Stimulated activated CD4-positive, alpha-beta T cell treated with anti-CD3 and anti-CD28 coated beads, Interleukin-1b, Interleukin-23, amount 100 ng/mL, for 24 hours (primary cell): ENCODE data around the gene GPR61.

Source experiments
- DNase-seq, 4 experiments: peaks; one replicate each; pipeline ENCODE4 v3.0.0-alpha.2; 2020; ENCODE audit warnings: low read depth in 4 of 4, low spot score in 1 of 4

The GPR61 gene

DNA sequence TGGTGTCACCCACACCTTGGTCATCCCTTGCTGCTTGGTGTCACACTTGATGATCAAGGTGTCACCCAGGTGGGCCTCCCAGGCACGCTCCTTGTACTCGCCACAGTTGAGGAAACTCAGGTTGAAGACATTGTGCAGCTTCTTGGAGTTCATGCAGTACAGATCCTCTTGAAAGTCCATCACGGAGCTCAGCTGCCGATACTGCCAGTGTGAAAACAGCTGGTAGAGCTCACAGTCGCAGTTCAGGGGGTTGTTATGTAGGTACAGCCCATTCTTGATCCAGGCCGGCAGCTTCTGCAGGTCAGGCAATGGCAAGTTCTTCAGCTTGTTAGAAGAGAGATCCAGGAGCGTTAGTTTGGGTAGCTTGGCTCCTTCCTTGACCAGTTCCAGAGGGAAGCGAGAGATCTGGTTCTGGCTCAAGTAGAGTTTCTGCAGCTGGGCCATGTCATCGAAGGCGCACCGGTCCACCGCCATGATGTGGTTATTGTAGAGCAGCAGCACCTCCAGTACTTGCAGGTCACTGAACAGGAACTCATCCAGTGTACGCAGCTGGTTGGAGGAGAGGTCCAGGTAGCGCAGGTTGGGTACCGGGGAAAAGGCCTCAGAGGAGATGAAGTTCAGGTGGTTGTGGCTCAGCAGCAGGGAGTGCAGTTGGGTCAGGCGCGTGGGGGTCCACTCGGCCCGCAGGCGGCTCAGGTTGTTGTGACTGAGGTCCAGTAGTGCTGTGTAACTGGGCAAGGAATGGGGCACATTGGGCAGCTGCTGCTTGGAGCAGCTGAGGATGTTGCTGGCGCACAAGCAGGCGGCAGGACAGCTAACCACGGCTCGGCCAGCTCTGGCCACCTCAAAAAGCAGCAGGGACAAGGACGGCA is 31.4 kb upstream of the GPR61 start:
- DNase-seq = no peak

DNA sequence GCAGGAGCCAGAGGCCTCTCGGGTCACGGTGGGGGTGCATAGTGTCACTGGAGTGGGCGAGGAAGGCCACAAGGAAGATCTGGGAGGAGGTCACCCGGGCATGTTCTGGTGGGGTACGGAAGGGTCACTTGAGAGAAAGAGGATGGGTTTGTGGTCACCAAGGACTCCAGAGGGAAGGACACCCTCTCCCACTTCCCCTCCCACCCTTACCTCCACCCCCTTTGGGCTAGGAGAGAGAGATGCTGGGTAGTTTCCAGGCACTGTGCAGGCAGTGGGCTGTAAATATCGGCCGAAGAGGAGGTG is 30.8 kb upstream of the GPR61 start:
- DNase-seq = no peak

DNA sequence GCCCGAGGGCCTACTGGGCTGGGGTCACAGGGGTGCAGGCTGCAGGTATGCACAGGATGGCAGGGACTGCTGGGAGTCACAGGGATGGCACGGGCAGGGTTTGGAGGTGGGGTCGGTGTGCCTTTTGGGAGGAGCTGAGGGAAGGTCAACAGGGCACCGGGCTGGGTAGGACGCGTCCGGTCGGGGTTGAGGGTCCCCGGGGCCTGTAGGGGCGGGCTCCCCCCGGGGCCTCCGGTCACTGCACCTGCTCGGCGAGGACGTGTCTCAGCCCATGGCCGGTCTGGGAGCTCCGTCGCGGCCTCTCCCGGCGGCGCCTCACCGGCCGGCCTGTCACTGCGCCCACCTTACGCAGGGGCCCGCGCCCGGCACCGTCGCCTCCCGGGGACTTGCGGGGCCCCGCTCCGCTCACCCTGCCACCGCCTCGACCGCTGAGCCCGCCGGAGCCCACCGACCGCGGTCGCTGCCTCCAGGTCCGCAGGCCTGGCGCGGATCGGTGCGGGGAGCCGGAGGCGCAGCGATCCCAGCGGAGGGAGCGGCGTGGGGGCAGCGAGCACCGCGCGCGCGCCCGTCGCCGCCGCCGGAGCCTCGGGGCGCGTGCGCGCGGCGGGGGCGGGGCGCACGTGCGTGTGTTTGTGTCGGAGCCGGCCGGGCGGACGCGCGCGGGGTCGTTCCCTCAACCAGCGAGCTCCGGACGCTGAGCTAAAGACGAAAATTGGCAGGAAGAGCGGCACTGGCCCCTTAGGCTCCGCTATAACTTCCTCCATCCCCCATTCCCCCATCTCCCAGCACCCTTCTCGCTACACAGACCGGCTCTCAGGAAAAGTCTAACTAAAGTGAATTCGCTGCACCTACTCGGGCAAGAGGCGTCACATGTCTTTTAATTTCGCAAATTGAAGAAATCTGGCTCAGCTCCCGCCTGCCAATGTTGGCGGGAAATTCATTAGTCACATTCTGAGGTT is 30.2 kb upstream of the GPR61 start, which contains the start of gene AMIGO1:
Gene AMIGO1 (minus strand): TSS at position 552 of the 959 bp plus-strand sequence. CDS start 815 bp downstream, outside the sequence.
- DNase-seq = peak in 3 of 4 experiments; percentile 40 to 52 (median 44)

DNA sequence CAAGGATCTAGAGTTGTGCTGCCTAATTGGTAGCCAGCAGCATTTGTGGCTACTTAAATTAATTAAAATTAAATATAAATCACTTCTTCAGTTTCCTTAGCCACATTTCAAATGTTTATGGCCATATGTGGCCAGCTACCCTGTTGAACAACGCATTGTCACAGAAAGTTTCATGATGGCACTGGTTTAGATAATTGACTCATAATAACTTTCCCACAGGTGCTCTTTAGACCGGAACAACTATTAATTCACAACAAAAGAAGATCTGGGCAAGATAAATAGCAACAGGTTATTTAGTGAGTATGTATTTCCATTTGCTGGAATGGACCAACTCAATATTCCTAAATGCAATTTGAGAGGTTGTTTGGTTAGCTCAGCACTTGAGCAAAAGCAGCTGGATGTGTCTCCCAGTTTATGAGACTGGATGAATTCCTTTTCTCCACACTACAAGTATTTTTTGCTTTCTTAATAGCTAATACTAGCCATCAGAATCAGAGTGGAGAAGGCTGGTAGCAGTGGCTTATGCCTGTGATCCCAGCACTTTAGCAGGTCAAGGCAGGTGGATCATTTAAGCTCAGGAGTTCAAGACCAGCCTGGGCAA is 26.5 kb upstream of the GPR61 start:
- no peak for DNase-seq

DNA sequence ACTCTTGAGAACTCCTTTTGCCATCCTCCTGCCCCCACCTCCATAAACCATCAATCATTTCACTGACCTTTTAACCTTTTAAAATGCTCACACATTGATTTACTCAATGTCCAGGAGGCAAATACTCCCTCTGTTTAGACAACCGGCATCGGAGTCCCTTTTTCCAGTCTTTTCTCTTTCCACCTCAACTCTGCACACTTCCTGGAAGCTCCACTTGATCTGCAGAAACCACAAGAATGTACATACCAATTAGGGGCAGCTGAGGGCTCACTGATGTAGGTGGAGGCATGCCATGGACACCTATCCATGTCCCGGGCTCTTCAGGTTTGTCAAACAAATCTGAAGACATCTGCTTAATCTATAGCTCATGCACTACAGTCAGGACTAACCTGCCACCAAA is 24.8 kb upstream of the GPR61 start:
- no peak for DNase-seq

DNA sequence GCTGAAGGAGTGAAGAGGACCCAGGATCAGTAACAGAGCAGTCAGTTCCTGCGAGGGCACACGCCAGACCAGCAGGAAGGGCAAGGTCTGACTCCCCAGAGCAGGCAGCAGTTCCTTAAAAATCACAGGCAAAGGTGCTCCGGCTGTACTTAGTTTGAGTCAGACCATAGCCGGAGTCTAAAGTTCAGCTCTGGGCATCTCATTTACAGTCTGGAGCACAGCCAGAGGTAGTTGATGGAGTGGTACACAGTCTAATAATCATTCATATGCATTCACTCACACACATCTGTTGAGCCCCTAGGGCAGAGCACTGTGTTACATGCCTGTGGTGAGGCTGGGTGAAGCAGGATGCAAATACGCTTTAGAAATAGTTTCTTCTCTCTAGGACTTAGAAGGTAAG is 22.8 kb upstream of the GPR61 start:
- no peak for DNase-seq

DNA sequence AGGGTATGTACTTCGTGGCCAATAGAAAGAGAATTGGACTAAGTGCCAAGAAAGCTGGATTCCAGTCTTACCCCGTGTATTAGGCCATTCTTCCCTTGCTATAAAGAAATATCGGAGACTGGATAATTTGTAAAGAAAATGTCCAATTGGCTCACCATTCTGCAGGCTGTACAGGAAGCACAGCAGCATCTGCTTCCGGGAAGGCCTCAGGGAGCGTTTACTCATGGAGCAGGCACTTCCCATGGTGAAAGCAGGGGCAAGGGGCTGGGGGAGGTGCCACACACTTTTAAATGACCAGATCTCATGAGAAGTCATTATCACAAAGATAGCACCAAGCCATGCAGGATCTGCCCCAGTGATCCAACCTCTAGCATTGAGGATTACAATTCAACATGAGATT is 22.3 kb upstream of the GPR61 start:
- DNase-seq = no peak

DNA sequence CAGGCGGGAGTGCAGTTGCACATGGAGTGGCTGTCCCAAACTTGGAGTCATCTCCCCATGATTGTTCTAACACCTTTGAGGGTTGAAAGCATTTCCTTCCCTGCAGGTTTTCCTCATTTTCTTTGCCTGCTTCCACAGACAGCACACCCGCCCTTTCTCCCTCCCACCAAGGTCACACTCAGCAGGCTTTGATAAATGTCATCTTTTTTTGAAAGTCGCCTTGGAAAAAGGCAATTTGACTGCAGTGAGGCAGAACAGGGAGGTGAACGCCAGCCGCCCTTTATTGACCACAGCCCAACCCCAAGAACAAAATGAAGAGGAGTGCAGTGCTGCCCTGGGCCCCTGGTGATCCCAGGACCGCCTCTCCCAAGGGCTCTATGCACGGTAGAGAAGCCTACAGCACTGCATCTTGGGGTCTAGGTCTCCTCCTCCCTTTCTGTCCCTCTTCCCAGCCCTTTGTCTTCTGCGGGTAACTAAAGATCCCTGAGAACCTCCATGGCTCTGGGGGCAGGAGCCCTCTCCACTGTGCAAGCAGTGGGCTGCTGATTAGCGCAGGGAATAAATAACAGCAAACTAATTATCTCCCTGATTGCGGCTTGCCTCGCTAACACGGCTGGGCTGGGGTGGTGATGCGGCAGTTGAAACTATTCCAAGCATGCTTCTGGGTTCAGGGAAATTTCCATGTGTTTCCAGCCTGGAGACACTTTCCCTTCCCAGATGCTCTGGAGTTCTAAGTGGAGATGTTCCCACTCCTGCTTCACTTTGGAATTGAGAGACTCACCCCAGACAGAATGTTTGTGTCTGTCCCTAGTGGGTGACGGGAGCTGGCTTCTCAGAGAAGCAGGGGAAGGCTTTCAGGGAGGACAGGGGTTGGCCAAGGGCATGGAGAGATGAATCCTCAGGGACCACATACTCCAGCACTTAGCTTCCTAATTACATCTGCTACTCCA is 18.4 kb upstream of the GPR61 start:
- DNase-seq = no peak

DNA sequence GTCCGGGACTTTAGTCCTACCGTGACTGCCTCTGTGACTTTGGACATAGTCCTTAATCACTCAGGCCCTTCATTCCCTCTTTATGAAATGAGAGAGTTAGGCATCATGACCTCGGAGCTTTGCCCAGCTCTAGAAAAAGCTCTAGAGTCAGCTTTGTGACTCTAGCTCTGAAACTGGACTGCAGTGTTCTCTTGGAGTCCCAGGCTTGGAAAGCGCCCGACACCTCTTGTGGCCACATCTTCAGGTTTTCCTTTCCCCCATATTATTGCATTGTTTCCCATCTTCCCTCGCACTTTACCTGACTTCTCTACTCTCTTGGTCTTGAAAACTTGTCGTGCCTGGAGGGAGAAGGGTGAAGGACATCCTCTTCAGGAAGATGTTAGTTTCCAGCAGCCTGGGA is 17.6 kb upstream of the GPR61 start:
- no peak for DNase-seq

DNA sequence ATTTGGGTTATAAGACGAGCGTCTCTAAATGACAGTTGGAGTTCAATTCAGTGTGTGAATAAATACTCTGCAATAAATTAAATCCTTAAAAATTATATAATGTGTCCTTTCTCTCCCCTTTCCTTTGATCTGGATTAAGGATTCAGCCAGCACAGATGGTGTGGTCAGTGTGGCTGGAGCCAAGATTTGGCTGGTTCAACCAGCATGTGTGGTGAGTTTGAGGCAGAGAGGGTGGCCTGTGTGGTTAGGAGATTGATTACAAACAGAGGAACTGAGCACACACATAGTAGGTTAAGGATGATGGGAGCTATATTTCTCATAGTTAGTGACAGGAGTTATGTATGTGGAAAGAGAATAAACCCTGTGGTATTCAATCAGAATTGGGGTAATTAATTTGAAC is 16.0 kb upstream of the GPR61 start:
- no peak for DNase-seq

DNA sequence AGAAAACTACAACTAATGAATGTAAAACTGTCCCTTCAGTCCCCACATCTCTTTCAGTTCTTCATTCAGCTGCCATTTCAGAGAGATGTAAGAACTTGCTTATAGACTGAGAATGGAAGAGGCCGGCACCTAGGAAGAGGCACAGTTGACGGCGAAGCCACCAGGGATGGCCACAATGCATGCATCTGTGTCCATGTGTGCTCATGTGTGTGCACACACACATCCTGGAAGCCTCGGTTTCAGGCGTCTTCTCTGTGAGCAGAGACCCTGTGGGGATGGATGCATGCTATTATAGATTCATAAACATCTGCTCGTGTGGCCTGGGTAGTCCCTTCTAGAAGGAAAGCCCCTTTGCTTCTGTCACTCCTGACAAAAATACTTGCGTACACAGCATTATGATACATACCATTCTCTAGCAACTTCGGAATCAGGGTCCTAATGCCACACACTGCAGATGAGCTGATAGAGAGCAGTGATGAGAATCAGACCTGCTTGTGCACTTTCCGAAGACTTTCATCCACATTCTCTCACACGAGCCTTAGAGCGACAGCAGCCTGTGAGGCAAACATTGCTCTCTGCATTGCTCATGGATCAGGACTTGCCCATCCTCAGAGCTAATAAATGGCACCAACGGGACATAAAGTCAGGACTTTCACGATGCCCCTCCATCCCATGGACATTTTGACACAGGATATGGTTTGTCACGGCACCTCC is 12.4 kb upstream of the GPR61 start:
- DNase-seq = no peak

DNA sequence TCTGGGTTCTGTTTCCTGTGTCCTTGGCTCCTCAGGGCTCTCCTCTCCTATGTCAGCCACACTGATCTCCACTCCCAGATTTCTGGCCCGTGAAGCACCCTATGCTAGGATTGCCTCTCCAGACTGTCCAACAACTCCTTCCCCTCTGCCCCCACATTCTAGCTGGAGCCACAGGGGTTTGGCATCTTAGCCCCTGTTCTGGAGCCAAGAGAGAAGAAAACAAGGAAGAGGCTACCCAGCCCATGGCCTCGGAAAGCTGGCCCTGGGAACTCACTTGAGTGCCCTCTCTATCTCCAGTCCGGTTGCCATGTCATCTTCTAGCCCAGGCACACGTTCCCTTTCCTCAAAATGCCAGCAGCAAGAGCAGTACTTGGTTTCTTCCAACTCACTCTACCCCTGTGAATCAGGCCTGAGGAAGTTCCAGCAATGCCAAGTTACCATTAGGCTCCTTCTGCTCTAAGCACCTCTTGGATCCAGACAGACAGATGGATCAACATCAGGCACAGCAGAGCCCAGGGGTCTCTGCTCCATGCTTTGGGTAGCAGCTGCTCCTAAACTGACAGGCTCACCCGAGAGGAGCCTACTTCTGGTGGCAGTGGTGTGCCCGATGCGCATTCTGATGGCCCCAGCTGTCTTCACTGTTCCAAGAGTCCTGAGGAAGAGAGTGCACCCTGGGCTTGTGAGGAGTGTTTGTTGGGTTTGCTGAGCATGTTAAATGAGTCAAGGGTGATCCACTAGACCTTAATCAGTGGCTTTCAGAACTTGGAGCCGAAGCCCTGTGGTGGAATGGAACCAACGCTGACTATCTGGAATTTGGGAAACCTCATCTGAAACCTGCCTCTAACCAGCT is 11.6 kb upstream of the GPR61 start:
- DNase-seq = no peak

DNA sequence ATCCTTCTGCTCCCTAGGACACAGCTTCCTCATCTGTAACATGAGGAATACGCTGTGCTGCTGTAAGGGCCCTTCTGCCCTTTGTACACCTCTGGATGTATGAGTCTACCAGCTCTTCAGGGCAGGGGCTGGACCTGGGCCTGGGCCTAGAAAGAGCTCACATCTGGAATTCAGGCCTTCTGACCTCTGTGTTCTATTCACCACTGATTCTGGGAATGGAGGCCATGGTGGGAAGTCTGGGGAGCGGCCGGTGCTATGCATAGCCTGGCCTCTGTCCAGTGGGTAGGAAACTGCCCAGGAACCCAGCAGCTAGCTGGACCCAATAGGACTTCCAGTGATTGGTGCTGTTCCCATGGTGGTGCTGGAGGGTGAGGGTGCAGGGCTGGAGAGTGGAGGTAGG is 11.0 kb upstream of the GPR61 start:
- no peak for DNase-seq

DNA sequence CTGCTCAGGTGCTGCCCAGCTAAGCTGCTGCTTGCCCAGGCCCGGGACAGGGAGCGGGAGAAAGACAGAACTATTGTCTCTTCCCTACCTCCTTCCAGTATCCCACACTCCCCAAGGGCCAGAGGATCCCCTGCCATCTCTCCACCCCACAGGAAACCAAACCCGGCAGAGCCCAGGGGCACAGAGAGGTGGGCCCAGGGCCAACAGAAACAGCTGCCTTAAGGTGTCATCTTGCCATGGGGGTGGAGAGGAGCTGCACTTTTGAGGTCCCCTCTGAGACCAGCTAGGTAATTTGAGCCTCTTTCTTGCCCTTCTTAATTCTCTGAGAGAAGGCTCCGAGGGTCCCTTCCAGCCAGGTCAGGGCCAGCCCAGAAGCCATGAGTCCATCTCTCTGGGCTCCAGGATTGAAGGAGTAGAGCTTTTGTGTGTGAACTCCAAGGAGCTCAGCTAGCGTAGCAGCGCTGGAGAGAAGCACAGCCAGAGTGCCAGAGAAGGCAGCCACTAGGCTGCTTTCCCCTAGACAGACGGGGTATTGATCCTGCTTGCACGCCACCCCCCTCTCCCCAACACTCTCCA is 9.7 kb upstream of the GPR61 start:
- no peak for DNase-seq

DNA sequence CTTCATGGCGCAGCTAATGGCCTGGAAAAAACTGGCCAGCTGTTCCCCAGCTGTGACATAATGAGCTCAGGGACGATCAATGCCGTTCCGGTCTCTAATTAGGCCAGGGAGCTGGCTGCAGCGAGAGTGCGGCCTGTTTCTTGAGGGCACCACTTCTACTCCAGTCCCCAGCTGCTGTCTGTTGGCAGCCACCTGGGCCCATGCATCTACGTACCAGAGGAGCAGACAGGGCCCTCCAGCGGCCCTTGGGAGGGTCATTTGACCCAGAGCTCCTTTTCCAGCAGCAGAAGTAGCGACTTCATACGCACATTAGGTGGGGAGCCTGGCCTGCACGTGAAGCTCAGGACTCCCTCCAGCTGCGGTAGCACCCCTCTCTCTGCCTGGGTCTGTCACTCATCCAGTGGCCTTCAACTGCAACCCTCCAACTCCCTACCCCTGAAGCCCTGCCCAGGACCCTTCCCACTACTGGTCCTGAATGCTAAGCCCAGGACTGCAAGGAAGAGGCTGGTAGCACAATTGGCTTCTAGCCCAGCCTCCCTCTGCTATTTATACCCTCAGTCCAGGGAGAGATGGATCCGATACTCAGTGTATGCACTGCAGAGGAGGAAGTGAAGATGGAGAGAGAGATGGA is 9.1 kb upstream of the GPR61 start:
- DNase-seq = no peak

DNA sequence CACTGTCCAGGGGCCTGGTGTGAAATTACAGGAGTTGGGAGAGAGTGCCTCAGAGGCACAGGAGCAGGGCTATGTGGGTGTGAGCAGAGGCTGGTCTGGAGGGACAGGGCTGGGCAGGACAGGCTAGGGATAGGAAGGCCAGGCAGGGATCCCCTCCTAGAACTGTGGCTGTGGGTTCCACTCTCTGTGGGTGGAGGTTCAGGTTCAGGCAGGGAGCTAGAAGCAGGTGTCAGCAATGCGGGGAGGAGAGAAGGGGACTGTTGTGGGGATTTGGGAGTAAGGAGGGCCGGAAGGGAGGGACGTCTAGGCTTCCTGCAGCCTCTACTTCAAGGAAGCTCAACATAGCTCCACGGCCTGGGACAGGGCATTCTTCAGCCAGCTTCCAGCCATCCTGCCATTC is 8.3 kb upstream of the GPR61 start:
- DNase-seq = no peak

DNA sequence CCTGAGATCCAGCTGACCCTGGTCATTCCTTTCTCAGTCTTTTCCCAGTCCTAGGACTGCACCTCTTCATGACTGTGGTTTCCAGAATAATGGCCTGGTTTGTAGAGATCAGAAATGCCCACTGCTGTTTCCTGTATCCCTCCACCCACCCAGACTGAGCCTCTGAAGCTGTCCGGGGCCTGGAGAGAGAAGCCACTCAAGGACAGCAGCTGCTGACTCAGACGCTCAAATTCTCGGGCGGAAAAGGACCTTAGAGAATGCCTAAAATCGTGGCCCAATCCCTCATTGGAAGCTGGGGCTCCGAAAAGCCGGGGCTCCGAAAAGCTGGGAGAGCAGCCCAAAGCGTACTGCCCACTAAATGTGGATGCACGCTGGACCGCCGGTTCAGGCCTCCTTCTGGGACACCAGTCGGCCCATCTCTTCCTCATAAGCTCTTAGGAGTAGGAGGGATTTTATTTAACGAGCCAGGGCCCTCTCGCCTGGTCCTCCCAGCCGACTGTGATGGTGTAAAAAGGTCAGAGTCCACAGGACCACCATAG is 7.8 kb upstream of the GPR61 start:
- no peak for DNase-seq
